ENCODE measurements around the gene C9orf85.
"Not testable (repeated sequence)": the region's sequence is repeated elsewhere in the genome, so short reads cannot be mapped to it uniquely, and the experiment has no call there.

C9orf85 gene

GRCh38 chr9:71944754-71945375 lies 33.4 kb downstream of the C9orf85 start:
- DNase-seq: no peak

- DNase-seq: not testable (repeated sequence)
These were observed 43.2 kb downstream of the C9orf85 start for GRCh38 chr9:71954652-71955051.

- no peak for DNase-seq
These were observed 44.0 kb downstream of the C9orf85 start for GRCh38 chr9:71955300-71955915.

- DNase-seq: no peak
These were observed 50.9 kb downstream of the C9orf85 start for GRCh38 chr9:71962328-71962727.

GRCh38 chr9:71963471-71963996 lies 52.1 kb downstream of the C9orf85 start:
- not testable (repeated sequence) for DNase-seq

- no peak for DNase-seq
These were observed 54.0 kb downstream of the C9orf85 start for GRCh38 chr9:71965403-71965802.

GRCh38 chr9:71966601-71967000 lies 55.2 kb downstream of the C9orf85 start:
- no peak for DNase-seq

- no peak for DNase-seq
These were observed 57.2 kb downstream of the C9orf85 start for GRCh38 chr9:71968541-71969090.

- DNase-seq: no peak
These were observed 64.4 kb downstream of the C9orf85 start for GRCh38 chr9:71975833-71976232.

- DNase-seq: no peak
These were observed 65.6 kb downstream of the C9orf85 start for GRCh38 chr9:71977003-71977402.

GRCh38 chr9:71980266-71981190 lies 69.1 kb downstream of the C9orf85 start:
- no peak for DNase-seq

- DNase-seq: no peak
These were observed 70.5 kb downstream of the C9orf85 start for GRCh38 chr9:71981944-71982343.

GRCh38 chr9:71984403-71984802 lies 73.0 kb downstream of the C9orf85 start:
- no peak for DNase-seq

GRCh38 chr9:71984831-71985281 lies 73.4 kb downstream of the C9orf85 start:
- no peak for DNase-seq

GRCh38 chr9:71985297-71985911 lies 74.0 kb downstream of the C9orf85 start:
- no peak for DNase-seq

GRCh38 chr9:71986900-71987299 lies 75.5 kb downstream of the C9orf85 start:
- DNase-seq: no peak

- DNase-seq: no peak
These were observed 76.3 kb downstream of the C9orf85 start for GRCh38 chr9:71987471-71988371.

GRCh38 chr9:71990466-71990865 lies 79.0 kb downstream of the C9orf85 start:
- no peak for DNase-seq

GRCh38 chr9:72005451-72005850 lies 94.0 kb downstream of the C9orf85 start:
- DNase-seq: no peak

- no peak for DNase-seq
These were observed 95.1 kb downstream of the C9orf85 start for GRCh38 chr9:72006501-72006900.

- DNase-seq: not testable (repeated sequence)
These were observed 96.3 kb downstream of the C9orf85 start for GRCh38 chr9:72007726-72008125.

- no peak for DNase-seq
These were observed 101.2 kb downstream of the C9orf85 start for GRCh38 chr9:72012646-72013045.
